ENCODE results near the gene HSPA8. TPM values are rescaled to one million over a fixed set of nuclear protein-coding genes. Genes with fewer than 3 reads are reported as not detected.

HSPA8 gene
- polyA plus RNA-seq, 1 donor from 2014 or later, result 2,242 TPM

- no peaks in the 10 kb centered on the region for H3K36me3 ChIP-seq (ENCODE audit: insufficient read depth, low read length)
- H3K27ac ChIP-seq (ENCODE audit: low read length), result no peak overlapping the region
- no peak overlapping the region for H3K9ac ChIP-seq (ENCODE audit: low read length)
- no peaks in the 10 kb centered on the region for H3K27me3 ChIP-seq (ENCODE audit: insufficient read depth, low read depth, low read length)
- no peak overlapping the region for H3K4me3 ChIP-seq (ENCODE audit: low read length)
- no peak overlapping the region for H2AFZ ChIP-seq (ENCODE audit: low read depth, low read length)
- H3K4me2 ChIP-seq (ENCODE audit: low read length), result no peak overlapping the region
- no peaks in the 10 kb centered on the region for H3K9me3 ChIP-seq (ENCODE audit: low read length)
- no peaks in the 10 kb centered on the region for H3F3A ChIP-seq (ENCODE audit: insufficient read depth, low read length, poor library complexity, severe bottlenecking)
- H3K9me2 ChIP-seq (ENCODE audit: insufficient read depth, low read length), result no peaks in the 10 kb centered on the region
- TF ChIP-seq EP300 (conservative IDR thresholded peaks at IDR 0.05; ENCODE audit: poor library complexity, severe bottlenecking), result no peak
- no peak for TF ChIP-seq MXI1 (conservative IDR thresholded peaks at IDR 0.05; ENCODE audit: poor library complexity, severe bottlenecking)
- TF ChIP-seq RAD21 (conservative IDR thresholded peaks at IDR 0.05), result no peak
- TF ChIP-seq CTCF (IDR thresholded peaks at IDR 0.05; ENCODE audit: poor library complexity, severe bottlenecking), result no peak
- no peak for TF ChIP-seq SMC3 (conservative IDR thresholded peaks at IDR 0.05; ENCODE audit: poor library complexity)
- TF ChIP-seq REST (IDR thresholded peaks at IDR 0.05; ENCODE audit: borderline replicate concordance), result no peak
- no peak for TF ChIP-seq TAF1 (IDR thresholded peaks at IDR 0.05; ENCODE audit: low read depth)
- no peak for TF ChIP-seq POLR2AphosphoS5 (IDR thresholded peaks at IDR 0.05)
- H4K20me1 ChIP-seq (ENCODE audit: insufficient read depth), result no peaks in the 10 kb centered on the region
- no peaks in the 10 kb centered on the region for H3K79me2 ChIP-seq (replicated peaks; ENCODE audit: insufficient read depth, low read length)
Measured at GRCh38 chr11:123098990-123099389, 37.1 kb upstream of the HSPA8 start.

DNA sequence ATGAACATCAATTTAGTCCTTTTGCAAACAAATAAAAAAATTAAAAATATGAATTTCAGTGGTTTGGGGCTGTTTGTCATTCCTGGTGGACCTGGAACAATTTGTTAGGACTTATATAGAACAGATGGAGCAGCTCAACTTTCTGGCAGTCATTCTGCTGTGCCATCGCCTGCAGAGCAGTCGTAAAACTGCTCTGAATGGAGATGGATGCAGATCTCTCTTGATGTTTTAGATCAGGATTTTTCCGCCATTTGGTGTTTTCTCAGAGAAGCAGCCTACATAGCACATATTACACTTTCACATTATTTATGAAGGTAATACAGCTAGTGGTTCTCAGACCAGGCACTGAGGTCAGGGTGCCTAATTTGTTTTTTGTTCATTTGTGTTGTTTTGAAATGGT, 31.8 kb upstream of the HSPA8 start:
- Histone ChIP-seq H3K79me2 (replicated peaks; ENCODE audit: insufficient read depth, low read length) (no peaks in the 10 kb centered on the region), H3K4me3 (ENCODE audit: low read length) (no peak overlapping the region), H2AFZ (ENCODE audit: low read depth, low read length) (no peak overlapping the region), H3K9ac (ENCODE audit: low read length) (no peak overlapping the region), H3K4me2 (ENCODE audit: low read length) (no peak overlapping the region), H3K9me2 (ENCODE audit: insufficient read depth, low read length) (no peaks in the 10 kb centered on the region), H4K20me1 (ENCODE audit: insufficient read depth) (no peaks in the 10 kb centered on the region), H3K27ac (ENCODE audit: low read length) (no peak overlapping the region), H3K27me3 (ENCODE audit: insufficient read depth, low read depth, low read length) (no peaks in the 10 kb centered on the region), H3F3A (ENCODE audit: insufficient read depth, low read length, poor library complexity, severe bottlenecking) (no peaks in the 10 kb centered on the region), H3K36me3 (ENCODE audit: insufficient read depth, low read length) (no peaks in the 10 kb centered on the region), H3K9me3 (ENCODE audit: low read length) (no peaks in the 10 kb centered on the region)
- TF ChIP-seq SMC3 (conservative IDR thresholded peaks at IDR 0.05; ENCODE audit: poor library complexity), result no peak
- no peak for TF ChIP-seq REST (IDR thresholded peaks at IDR 0.05; ENCODE audit: borderline replicate concordance)
- no peak for TF ChIP-seq CTCF (IDR thresholded peaks at IDR 0.05; ENCODE audit: poor library complexity, severe bottlenecking)
- TF ChIP-seq EP300 (conservative IDR thresholded peaks at IDR 0.05; ENCODE audit: poor library complexity, severe bottlenecking), result no peak
- TF ChIP-seq MXI1 (conservative IDR thresholded peaks at IDR 0.05; ENCODE audit: poor library complexity, severe bottlenecking), result no peak
- no peak for TF ChIP-seq TAF1 (IDR thresholded peaks at IDR 0.05; ENCODE audit: low read depth)
- no peak for TF ChIP-seq RAD21 (conservative IDR thresholded peaks at IDR 0.05)
- no peak for TF ChIP-seq POLR2AphosphoS5 (IDR thresholded peaks at IDR 0.05)
- no peak for TF ChIP-seq EZH2 (IDR thresholded peaks at IDR 0.05; ENCODE audit: borderline replicate concordance, insufficient read depth, low read length, poor library complexity, severe bottlenecking)

All from neural cell (in vitro differentiated cells).